ENCODE measurements around the gene OXTR.
"Not testable (repeated sequence)": the region's sequence is repeated elsewhere in the genome, so short reads cannot be mapped to it uniquely, and the experiment has no call there.

OXTR gene

GRCh38 chr3:8741581-8742261 is 27.7 kb downstream of the OXTR start:
- DNase-seq (ENCODE audit: low read depth), result no peak

GRCh38 chr3:8739757-8740504 is 29.5 kb downstream of the OXTR start:
- no peak for DNase-seq (ENCODE audit: low read depth)

GRCh38 chr3:8738639-8739038 is 30.8 kb downstream of the OXTR start:
- DNase-seq (ENCODE audit: low read depth), result no peak

GRCh38 chr3:8737823-8738222 is 31.6 kb downstream of the OXTR start:
- DNase-seq (ENCODE audit: low read depth), result no peak

GRCh38 chr3:8737301-8737700 is 32.1 kb downstream of the OXTR start:
- no peak for DNase-seq (ENCODE audit: low read depth)

- no peak for DNase-seq (ENCODE audit: low read depth)
These were observed 33.0 kb downstream of the OXTR start for GRCh38 chr3:8736436-8736835.

DNA sequence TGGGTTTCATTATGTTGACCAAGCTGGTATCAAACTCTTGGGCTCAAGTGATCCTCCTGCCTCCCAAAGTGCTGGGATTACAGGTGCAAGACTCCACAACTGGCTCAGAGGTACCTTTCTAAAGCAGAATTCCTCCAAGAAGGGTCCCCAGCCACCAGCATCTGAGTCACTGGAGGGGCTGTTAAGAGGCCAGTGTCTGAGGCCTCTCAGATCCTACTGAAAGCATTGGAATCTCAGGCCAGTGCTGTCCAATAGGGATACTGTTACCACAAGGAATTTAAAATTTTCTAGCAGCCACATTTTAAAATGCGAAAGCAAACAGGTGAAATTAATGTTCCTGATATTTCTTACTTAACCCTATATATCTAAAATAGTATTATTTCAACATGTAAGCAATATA is 34.5 kb downstream of the OXTR start:
- no peak for DNase-seq (ENCODE audit: low read depth)

DNA sequence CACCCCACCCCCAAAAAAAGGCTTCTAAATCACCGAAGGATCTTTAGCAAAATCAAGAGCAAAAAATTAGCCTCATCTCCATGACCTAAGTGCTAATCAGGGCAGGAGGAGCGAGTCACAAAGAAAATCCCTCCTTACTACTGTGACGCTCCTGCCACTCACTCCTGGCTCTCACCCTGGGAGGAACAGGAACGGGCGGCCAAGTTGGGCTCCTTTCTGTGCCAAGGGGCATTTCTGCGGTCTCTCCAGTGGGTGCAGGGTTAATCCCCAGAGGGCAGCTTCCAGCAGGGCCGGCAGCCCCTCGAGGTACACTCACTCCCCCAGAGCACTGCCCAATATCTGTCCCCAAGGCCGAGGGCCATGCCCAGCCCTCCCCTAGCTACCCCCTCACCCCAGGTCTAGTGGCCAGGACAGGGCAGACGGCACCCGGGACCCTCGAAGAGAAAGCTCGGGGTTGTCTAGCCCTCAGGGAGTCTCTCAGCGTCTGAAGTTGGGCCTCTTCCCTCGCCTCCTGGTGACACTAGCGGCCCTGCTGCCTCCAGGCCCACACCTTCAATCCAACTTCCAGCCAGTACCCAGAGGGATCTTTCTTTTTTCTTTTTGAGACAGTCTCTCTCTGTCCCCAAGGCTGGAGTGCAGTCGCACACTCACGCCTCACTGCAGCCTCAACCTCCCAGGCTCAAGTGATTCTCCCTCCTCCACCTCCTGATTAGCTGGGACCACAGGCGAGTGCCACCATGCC is 35.1 kb downstream of the OXTR start:
- no peak for DNase-seq (ENCODE audit: low read depth)

DNA sequence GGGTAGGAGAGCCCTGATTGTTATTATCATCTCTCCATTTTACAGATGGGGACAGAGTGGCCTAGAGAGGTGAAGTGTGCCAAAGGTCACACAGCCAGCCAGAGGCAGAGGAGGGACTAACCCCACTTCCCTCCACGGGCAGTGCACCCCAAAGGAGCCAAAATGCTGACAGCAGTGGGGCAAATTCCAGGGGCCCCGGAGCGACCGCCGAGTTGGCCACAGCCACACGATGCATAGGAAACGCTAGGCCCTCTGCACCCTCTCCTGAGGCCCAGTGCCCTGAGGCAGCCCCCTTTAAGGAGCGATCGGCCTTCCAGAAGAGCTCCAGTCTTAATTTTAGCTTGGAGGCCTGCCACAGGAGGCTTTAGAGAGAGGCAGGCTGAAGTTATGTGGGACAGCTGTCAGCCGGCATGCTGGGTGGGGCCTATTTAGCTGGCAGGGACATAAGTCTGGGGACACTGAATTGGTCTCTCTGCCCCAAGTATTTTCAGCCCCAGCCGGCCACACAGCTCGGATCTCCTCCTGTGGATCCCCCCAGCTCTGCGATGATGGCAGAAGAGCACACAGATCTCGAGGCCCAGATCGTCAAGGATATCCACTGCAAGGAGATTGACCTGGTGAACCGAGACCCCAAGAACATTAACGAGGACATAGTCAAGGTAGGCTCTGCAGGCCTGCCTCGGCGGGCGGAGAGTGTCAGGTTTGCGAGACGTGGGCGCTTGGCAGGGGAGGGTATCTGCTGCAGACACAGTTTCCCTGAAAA is 35.9 kb downstream of the OXTR start, which contains the start of gene CAV3:
Gene CAV3 (plus strand): TSS at position 471 of the 763 bp plus-strand sequence. CDS start 75 bp downstream, at position 546.
- DNase-seq (ENCODE audit: low read depth), result no peak

DNA sequence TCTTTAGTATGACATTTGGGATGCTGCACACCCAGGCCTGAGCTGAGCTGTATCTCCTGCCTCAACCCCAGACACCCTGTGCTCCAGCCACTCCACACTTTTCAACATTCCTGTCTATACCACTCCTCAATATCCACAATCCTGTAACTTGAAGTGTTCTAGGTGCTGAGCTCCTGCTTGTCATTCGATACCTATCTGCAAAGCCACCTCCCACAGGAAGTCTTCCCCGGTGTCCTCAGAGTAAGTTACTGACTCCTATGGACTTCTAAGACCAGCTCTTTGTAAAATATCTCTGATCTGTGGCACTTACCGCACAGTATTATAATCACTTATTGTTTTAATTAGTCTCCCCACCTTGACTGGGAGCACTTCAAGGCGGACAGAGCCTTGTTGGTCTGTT is 37.0 kb downstream of the OXTR start:
- DNase-seq (ENCODE audit: low read depth), result no peak

- DNase-seq (ENCODE audit: low read depth), result no peak
These were observed 38.8 kb downstream of the OXTR start for GRCh38 chr3:8730656-8731055.

GRCh38 chr3:8729479-8729878 is 39.9 kb downstream of the OXTR start:
- DNase-seq (ENCODE audit: low read depth), result no peak

- DNase-seq (ENCODE audit: low read depth), result no peak
These were observed 41.6 kb downstream of the OXTR start for GRCh38 chr3:8727605-8728512.

DNA sequence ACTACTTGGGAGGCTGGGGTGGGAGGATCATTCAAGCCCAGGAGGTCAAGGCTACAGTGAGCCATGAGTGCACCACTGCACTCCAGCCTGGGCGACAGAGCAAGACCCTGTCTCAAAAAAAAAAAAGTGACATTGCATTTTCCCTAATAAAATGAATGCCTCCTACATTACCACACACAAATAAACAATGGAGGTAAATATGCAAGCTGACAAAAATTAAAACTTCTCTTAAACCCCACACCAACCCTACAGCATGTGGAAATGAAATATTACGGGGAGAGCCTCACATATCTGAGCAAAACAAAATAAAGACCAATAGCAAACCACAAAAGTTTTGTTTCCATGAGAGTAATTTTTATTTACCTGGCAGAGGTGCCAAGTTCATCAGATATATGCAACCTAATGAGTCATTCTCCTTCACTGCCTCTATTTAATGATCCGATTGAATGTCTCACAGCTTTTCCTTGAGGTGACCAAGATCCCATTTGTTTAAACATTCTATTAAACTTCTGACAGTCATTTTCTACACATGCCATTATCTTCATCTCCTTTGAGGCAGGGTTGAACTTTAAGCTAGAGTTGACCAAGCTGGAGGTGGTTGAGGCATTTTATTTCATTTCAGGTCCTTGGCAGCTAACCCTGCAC is 45.2 kb downstream of the OXTR start:
- DNase-seq (ENCODE audit: low read depth), result no peak

DNA sequence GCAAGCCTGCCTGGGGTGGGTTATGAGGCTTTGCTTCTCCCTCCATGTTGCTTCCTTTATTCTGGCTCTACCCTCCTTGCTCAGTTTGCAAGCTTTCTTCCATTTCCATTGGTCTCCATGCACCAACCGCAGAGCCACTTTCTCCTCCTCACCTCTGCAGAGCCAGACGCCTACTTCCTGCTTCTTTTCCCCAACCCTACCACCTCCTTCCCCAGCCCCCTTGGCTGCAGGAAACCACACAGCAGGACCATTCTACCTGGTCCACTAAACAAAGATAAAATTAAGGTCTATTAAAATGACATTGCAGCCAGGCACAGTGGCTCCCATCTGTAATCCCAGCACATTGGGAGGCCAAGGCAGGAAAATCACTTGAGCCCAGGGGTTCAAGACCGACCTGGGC is 45.8 kb downstream of the OXTR start:
- DNase-seq (ENCODE audit: low read depth), result no peak

DNA sequence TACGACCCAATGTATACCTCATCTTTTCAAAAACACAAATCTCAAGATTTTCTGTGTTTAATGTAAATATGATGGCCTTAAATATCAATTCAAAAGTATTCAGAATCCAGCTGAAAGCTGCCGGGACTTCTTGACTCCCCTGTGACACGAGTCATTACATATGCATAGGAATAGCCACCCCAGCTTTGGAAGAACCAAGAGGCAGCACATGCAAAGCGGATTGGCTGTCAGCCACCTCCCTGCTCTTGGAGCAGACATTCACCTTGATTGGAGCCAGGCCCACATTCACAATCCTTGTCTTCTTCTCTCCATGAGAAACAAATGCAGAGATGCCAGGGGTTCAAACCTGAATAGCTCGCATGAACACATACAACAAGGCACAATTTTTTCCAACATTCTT is 46.6 kb downstream of the OXTR start:
- DNase-seq (ENCODE audit: low read depth), result no peak

DNA sequence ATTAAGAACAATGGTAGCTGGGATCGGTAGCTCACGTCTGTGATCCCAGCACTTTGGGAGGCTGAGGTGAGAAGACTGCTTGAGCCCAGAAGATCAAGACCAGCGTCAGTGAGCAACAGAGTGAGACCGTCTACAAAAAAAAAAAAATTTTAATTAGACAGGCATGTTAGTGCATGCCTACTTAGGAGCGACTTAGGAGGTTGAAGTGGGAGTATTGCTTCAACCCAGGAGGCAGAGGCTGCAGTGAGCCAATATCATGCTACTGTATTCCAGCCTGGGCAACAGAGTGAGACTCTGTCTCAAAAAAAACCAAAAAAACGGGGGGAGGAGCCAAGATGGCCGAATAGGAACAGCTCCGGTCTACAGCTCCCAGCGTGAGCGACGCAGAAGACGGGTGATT is 53.7 kb downstream of the OXTR start:
- DNase-seq (ENCODE audit: low read depth), result not testable (repeated sequence)

DNA sequence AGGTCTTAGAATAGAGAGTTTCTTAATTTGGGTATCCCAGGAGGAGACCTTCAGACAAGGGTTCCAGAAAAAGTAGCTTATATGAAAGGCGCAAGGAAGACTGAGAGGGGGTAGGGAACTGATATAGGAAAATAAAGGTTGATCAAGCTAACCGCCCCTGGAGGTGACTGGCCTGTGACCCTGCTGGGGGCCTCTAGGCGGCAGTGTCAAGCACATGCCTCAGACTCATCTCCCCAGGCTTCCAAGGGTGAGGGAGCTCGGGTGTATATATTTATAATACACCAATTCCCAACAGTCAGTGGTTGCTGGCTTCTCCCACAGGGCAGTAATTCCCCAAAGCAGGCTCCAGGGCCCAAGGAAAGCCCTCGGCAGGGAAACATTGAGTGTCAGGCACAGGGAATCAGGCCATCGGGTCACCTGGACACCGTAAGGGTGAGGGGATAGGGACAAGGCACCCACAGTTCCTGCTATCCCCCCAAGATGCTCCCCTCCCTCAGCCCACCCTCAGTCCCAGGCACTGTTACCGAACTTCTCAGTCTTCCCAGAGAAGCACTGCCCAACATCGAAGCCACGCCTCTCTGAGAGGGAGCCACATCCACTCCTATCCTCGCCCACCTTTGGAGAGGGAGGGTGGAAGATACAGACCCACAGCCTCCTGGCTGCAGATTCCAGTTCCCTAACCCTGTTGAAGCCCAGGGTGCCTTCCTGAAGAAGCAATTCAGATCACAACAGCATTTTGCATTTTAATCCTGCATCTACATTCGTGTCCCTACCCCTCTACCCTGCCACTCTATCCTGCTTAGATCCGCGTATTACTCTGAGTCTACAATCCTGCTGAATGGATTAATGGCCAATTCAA is 55.3 kb downstream of the OXTR start:
- DNase-seq (ENCODE audit: low read depth), result no peak

DNA sequence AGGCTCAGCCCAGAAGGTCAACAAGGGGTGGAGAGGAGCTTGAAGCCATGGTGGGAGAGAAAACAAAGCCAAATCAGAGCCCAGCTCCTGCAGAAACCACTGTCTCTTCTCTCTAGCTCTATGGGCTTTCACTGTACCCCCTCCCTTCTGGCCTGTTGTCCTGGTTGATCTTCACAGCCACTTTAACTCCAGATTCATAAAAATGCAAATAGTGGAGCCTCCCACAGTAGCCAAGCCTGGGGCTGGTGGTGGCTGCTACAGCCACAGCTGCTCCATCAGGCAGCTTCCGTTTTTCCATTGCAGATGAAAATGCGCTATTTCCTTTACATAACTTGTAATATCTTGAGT is 56.5 kb downstream of the OXTR start:
- DNase-seq (ENCODE audit: low read depth), result no peak

Measured in stimulated activated CD8-positive, alpha-beta memory T cell treated with anti-CD3 and anti-CD28 coated beads, Interleukin-12 subunit alpha, Interleukin-12 subunit beta, amount 100 ng/mL, for 4 hours (primary cell).